HG03432 (cell line): ENCODE measurements around the gene VWA7.

ENCODE experiments used
- ATAC-seq: cut with Tn5 transposase; IDR thresholded peaks from one replicate; pipeline ENCODE4 v1.9.1; 2021; ENCODE audit warnings: mild to moderate bottlenecking, moderate library complexity; ENCODE audit not compliant: unreplicated experiment

Gene VWA7

DNA sequence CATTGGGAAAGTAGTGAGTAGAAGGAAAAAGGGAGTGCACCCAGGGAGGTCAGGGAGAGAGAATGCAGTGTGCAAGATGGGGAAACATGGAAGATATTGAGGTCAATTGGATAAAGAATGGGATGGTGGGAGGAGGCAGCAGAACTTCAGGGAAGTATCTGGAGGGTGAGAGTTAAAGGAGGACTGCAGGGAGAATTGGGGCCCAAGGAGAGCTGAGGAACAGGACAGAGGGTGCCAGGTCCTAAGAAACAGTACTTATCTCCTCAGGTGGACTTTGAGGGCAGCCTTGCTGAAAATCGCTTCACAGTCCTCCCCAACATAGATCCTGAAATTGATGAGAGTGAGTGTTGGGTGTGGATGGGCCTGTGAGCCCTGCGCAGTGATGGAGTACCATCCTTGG, 18.8 kb downstream of the VWA7 start:
- ATAC-seq = no peak

DNA sequence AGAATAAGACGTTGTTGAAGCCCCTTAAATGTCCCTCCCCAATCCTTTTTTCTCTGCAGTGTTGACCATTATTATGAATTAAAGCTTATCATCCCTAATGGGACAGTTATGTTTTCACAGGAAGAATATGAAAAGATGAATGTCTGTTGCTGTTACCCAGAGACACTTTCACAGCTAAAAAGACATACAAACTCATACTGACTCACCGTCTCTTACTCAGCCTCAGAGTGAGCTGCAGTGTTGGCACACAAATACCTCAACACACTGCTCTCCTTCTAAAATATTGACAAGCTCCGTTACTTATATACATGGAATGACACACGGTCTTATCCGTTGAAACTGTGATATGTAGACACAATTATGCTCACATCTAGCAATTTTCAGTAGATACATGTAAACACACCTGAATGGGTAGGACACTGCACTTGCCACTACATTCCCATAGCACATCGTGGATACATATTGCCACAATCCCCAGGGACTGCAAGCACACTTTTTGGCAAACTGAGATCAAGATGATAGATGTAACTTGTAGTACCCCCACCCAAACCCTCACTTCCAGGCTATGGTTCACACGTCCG, 24.3 kb downstream of the VWA7 start:
- ATAC-seq = no peak

DNA sequence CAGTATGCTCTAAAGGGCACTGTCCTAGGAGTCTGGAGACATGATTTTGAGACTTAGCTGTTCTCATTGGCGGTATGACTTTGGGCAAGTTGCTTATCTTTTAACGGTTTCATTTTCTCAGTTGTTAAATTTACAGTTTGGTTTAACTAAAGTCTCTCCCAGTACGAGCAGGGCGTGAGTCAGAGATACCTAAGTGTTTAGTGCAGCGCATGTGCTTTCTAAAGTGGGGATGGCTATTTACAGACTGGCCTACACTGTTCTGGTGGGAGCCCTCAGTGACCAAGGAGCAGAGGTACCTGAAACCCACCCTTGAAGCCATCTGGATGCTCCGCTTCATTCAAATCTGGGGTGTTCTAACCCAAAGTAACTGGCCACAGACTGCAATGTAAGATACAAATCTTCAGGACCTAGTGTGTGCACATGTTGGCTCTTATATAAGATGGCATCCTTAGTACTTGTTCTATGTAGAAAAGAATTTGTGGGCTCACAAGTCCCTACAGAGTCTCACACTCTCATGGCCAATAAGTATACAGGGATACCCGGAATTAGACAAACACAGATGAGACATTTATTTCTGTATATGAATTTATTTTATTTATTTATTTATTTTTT, 26.6 kb downstream of the VWA7 start:
- ATAC-seq = no peak

GRCh38 chr6:31749301-31750036, 27.7 kb downstream of the VWA7 start:
- no peak for ATAC-seq

DNA sequence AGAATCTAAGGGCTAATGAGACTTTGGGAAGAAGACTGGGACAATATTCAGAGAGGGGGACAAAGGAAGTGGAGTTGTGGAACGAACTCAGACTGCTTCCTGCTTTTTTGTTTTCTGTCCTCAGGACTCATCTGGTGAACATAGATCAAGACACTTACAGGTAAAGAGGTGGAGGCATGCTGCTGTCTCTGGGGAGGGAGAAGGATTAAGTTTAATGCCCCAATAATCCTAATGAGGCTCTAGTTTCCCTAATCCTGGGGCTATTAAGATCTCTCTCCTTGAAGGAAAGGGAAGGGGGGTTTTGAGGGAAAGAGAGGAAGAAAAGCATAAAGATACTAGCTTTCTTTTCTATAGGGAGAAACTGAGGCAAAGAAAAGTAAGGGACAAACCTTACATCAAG, 32.7 kb downstream of the VWA7 start:
- no peak for ATAC-seq

- no peak for ATAC-seq
These were observed 34.2 kb downstream of the VWA7 start for GRCh38 chr6:31742894-31743293.

DNA sequence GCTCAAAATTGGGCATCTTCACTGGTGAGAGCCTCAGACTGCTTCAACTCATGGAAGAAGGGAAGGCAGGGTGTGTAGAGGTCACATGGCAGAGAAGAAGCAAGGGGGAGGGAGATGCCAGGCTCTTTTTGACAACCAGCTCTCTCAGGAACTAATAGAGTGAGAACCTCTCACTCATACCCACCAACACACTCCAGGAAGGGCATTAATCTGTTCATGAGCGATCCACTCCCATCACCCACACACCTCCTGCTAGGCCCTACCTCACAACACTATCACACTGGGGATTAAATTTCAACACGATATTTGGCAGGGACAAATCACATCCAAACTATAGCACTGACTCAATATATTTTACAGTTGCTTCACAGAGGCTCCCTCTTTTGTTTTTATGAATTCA, 35.3 kb downstream of the VWA7 start:
- ATAC-seq = no peak

- no peak for ATAC-seq
These were observed 36.5 kb downstream of the VWA7 start for GRCh38 chr6:31740397-31741223.

DNA sequence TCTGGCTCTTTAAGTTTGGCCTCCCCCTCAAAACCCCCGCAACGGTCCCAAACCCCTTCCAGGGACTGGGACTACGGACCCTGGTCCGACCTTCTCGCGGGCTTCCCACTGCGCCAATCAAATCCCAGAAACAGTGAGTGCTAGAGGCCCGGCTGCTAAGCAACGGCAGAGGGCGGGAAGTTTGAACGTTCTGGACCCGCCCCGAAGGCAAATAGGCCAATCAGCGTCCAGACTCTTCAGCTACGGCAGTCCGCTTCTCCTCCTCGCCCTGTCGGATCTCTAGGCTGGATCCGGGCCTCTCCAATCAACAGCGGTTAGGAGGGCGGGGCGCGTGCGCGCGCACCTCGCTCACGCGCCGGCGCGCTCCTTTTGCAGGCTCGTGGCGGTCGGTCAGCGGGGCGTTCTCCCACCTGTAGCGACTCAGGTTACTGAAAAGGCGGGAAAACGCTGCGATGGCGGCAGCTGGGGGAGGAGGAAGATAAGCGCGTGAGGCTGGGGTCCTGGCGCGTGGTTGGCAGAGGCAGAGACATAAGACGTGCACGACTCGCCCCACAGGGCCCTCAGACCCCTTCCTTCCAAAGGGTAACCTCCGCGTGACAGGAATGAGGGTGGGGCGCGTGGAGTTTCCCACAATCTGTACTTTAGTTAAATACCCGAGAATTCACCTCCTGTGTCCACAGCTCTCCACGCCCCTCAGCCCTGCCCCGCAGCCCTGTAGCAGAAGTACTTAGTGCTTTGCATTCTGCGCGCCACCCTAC, 37.3 kb downstream of the VWA7 start, which contains the start of gene MSH5:
Gene MSH5 (plus strand): TSS at position 367 of the 758 bp plus-strand sequence. CDS start 462 bp downstream, outside the sequence.
- peak; percentile 67 for ATAC-seq

GRCh38 chr6:31737991-31738979, 38.8 kb downstream of the VWA7 start:
- no peak for ATAC-seq

DNA sequence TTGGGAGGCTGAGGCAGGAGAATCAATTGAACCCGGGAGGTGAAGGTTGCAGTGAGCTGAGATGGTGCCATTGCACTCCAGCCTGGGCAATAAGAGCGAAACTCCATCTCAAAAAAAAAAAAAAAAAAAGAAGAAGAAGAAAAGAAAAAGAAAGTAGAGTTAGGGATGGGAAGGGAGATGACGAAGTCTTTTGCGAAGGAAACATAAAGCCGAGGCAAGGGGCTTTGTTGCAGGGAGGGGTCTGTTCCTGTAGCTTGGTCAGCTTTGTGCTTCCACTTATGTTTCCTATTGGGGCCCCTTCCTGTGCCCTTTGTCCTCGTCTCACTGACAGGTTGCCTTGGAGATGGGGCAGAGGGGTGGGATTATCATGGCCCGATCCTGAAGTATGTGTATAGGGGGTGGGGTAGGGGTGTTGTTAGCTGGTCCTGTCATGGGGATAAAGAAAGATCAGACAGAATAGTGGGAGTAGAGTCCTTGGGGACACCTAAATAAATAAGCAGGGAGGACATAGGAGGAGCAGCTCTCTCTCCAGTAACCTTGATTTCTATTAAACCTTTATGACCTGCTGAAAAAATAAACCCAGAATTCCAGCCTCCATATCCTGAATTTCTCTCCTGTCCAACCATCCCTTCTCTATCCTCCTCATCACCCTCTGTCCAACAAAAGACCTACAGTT, 39.7 kb downstream of the VWA7 start:
- no peak for ATAC-seq

GRCh38 chr6:31736768-31737314, 40.3 kb downstream of the VWA7 start:
- no peak for ATAC-seq

DNA sequence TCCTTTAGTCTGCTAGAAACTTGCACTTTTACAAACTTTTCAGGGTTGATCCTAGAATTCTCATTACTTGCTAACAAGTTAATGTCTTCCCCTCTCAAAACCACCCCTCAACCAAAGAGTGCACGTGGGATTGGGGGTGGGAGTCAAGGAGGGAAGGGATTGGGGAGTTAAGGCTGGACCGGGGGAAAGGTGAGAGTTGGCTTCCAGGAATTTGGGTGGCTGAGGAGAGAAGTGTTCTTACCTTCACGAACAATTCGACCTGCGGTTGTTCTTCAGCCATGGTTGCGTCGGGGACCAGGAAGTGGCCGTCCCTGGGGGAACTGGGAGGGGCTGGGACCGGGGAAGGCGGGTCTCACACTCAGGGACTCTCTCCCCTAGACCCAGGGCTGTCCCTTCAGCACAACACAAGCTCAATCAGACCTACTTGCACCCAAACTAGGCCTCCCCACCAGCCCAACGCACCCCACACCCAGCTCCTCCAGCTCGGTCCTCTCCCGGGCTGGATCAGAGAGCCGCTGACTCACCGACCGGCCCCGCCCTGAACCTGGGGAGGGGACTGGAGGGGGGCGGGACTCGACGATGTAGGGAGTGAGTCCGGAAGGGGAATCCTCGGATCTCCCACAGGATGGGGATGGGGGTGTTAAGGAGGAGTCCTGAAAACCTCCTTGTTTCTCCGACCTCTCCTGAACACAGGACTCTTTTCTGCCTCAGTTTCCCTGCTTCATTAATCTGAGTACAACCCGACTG, 40.9 kb downstream of the VWA7 start, which contains the start of gene CLIC1:
Gene CLIC1 (minus strand): TSS at position 510 of the 747 bp plus-strand sequence. CDS start 230 bp downstream, at position 280.
- peak; percentile 25 for ATAC-seq

DNA sequence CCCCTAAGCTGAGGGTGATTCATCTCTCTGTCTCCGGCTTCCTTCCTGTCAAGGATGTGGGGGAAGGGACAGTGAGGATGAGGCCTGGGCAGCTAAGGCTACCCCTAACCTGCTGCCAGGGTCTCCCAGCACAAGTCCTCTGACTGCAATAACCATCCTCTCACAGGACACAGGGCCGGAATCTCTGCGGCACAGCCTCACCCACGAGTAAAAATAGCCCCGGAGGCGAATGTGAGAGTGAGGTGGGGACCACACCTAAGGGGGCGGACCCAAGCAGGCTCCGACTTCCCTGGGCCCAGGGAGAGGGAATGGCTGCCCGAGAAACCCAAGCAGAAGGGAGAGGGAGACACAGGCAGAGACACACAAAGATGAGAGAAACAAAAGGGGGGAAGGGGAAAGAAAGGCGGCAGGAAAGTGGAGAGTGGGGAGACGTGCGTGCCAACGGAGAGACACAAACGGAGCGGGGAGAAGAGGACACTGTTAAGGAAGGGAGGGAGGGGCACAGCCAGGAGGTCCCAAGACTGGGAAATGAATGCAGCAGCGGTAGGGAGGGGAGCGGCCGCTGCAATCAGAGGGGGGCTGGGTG, 42.2 kb downstream of the VWA7 start:
- no peak for ATAC-seq

- no peak for ATAC-seq
These were observed 42.8 kb downstream of the VWA7 start for GRCh38 chr6:31734247-31734820.

DNA sequence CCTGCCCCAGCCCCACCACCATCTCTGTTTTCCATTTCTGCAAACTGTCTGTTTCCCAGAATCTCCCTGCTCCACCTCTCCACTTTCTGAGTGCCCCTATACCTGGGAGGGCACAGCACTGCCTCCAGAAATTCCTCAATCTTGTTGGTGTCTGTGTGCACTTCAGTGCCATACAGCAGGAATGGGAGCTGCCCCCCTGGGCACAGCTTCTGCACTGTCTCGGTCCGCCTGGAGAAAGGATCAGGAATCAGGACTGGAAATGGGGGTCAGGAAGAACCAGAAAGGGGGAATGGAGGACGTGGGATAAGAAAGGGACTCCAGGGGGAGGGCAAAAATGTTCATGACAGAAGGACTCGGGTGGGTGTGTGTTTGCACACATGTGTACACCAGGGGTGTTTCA, 43.4 kb downstream of the VWA7 start:
- no peak for ATAC-seq

- no peak for ATAC-seq
These were observed 45.1 kb downstream of the VWA7 start for GRCh38 chr6:31732029-31732428.
